ENCODE measurements around the gene TUBA4A. TPM values are rescaled to one million over a fixed set of nuclear protein-coding genes. Genes with fewer than 3 reads are reported as not detected.

TUBA4A gene
- total and polyA plus RNA-seq, 9 of the 15 experiments (the other 6 are each of a cell fraction or from before 2014, with no cell fraction given): 25.1 to 174 (median 42.4) TPM

DNA sequence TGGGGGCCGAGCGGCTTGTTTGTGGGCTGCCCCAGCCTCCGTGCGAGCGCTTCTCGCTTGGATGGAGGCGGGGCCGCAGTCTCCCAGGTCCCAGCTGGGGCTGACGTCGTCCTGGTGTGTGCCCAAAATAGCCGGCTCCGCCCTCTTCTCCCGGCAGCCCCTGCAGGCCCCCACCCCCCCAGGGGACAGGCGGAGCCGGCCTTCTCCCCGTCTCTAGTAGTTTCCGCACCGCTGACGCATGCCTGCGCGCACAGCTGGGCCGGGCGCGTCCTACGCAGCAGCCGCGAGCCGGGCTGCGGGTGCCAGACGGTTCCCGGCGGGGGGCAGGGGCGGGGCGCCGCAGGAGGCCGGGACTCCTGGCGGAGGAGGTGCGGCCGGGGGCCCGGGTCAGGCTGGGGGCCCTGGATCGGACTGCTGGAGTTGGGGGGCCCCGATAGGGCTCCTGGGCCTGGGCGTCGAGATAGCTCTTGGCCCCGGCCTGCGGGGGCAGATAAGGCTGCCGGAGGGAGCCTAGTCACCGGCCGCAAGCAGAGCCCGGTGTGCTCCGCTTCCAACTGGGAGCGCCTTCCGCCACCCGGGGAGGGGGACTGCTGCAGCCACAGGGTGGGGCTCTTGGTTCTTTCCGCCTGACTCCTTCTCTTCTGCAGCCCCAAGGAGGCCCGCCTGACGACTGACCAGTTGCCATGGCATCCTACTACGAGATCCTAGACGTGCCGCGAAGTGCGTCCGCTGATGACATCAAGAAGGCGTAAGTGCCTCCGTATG, 25.6 kb upstream of the TUBA4A start, which contains the start of gene DNAJB2 (continued):
- TF ChIP-seq, protein P1, sequence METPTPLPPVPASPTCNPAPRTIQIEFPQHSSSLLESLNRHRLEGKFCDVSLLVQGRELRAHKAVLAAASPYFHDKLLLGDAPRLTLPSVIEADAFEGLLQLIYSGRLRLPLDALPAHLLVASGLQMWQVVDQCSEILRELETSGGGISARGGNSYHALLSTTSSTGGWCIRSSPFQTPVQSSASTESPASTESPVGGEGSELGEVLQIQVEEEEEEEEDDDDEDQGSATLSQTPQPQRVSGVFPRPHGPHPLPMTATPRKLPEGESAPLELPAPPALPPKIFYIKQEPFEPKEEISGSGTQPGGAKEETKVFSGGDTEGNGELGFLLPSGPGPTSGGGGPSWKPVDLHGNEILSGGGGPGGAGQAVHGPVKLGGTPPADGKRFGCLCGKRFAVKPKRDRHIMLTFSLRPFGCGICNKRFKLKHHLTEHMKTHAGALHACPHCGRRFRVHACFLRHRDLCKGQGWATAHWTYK (CRISPR knock-in tag; IDR thresholded peaks at IDR 0.05): peak; percentile 90
- TF ChIP-seq ZNF79 (CRISPR knock-in tag; IDR thresholded peaks at IDR 0.05; ENCODE audit: low read depth) (0 out of 2 replicates have a peak, but pooled peaks have one; percentile 5), ZNF23 (CRISPR knock-in tag; IDR thresholded peaks at IDR 0.05) (0 out of 2 replicates have a peak, but pooled peaks have one; percentile 38), ZEB2 (IDR thresholded peaks at IDR 0.05) (no peak), MEF2D (tag; conservative IDR thresholded peaks at IDR 0.05; ENCODE audit: low read depth) (peak; percentile 98), NFE2L1 (tag; IDR thresholded peaks at IDR 0.05; ENCODE audit: borderline replicate concordance, low read depth) (no peak), BMI1 (IDR thresholded peaks at IDR 0.05; ENCODE audit: low read length) (peak; percentile 89)
- TF ChIP-seq, protein P2, sequence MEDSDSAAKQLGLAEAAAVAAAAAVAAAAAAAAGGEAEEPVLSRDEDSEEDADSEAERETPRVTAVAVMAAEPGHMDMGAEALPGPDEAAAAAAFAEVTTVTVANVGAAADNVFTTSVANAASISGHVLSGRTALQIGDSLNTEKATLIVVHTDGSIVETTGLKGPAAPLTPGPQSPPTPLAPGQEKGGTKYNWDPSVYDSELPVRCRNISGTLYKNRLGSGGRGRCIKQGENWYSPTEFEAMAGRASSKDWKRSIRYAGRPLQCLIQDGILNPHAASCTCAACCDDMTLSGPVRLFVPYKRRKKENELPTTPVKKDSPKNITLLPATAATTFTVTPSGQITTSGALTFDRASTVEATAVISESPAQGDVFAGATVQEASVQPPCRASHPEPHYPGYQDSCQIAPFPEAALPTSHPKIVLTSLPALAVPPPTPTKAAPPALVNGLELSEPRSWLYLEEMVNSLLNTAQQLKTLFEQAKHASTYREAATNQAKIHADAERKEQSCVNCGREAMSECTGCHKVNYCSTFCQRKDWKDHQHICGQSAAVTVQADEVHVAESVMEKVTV (CRISPR knock-in tag; IDR thresholded peaks at IDR 0.05): peak; percentile 62; the same call in 1 of the 2 replicates
- TF ChIP-seq, protein P3, sequence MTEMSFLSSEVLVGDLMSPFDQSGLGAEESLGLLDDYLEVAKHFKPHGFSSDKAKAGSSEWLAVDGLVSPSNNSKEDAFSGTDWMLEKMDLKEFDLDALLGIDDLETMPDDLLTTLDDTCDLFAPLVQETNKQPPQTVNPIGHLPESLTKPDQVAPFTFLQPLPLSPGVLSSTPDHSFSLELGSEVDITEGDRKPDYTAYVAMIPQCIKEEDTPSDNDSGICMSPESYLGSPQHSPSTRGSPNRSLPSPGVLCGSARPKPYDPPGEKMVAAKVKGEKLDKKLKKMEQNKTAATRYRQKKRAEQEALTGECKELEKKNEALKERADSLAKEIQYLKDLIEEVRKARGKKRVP (CRISPR knock-in tag; IDR thresholded peaks at IDR 0.05): peak; percentile 75
- TF ChIP-seq, protein P4, sequence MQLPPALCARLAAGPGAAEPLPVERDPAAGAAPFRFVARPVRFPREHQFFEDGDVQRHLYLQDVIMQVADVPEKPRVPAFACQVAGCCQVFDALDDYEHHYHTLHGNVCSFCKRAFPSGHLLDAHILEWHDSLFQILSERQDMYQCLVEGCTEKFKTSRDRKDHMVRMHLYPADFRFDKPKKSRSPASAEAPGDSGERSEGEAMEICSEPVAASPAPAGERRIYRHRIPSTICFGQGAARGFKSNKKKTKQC (CRISPR knock-in tag; IDR thresholded peaks at IDR 0.05): 0 out of 2 replicates have a peak, but pooled peaks have one; percentile 23
- TF ChIP-seq, protein P5, sequence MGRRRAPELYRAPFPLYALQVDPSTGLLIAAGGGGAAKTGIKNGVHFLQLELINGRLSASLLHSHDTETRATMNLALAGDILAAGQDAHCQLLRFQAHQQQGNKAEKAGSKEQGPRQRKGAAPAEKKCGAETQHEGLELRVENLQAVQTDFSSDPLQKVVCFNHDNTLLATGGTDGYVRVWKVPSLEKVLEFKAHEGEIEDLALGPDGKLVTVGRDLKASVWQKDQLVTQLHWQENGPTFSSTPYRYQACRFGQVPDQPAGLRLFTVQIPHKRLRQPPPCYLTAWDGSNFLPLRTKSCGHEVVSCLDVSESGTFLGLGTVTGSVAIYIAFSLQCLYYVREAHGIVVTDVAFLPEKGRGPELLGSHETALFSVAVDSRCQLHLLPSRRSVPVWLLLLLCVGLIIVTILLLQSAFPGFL (CRISPR knock-in tag; IDR thresholded peaks at IDR 0.05): no peak
- TF ChIP-seq, protein P6, sequence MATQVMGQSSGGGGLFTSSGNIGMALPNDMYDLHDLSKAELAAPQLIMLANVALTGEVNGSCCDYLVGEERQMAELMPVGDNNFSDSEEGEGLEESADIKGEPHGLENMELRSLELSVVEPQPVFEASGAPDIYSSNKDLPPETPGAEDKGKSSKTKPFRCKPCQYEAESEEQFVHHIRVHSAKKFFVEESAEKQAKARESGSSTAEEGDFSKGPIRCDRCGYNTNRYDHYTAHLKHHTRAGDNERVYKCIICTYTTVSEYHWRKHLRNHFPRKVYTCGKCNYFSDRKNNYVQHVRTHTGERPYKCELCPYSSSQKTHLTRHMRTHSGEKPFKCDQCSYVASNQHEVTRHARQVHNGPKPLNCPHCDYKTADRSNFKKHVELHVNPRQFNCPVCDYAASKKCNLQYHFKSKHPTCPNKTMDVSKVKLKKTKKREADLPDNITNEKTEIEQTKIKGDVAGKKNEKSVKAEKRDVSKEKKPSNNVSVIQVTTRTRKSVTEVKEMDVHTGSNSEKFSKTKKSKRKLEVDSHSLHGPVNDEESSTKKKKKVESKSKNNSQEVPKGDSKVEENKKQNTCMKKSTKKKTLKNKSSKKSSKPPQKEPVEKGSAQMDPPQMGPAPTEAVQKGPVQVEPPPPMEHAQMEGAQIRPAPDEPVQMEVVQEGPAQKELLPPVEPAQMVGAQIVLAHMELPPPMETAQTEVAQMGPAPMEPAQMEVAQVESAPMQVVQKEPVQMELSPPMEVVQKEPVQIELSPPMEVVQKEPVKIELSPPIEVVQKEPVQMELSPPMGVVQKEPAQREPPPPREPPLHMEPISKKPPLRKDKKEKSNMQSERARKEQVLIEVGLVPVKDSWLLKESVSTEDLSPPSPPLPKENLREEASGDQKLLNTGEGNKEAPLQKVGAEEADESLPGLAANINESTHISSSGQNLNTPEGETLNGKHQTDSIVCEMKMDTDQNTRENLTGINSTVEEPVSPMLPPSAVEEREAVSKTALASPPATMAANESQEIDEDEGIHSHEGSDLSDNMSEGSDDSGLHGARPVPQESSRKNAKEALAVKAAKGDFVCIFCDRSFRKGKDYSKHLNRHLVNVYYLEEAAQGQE (IDR thresholded peaks at IDR 0.05; ENCODE audit: borderline replicate concordance): peak; percentile 98
- TF ChIP-seq, protein P6 (CRISPR knock-in tag; IDR thresholded peaks at IDR 0.05; ENCODE audit: low read depth): no peak
